ENCODE results near the gene RNASE7.

The RNASE7 gene

DNA sequence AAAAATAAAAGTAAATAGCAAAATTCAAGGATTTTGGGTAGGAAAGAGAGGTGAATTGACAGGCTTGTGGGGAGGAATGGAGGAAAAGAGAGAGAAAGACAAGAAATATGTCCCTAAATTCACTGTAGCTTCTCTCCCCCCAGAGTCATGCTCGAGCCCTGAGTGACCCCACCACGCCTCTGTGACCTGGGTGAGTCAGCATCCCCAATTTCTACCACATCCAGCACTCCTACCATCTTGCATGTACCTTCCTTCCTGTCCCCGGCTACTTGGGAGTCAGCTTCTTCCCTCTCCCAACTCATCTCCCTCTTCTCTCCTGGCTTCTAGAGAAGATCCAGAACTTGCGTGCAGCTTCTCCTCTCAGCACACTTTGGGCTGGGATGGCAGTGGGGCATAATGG is 46.5 kb downstream of the RNASE7 start:
- DNase-seq: no peak

GRCh38 chr14:21089271-21089670 is 47.1 kb downstream of the RNASE7 start:
- DNase-seq: no peak

- DNase-seq: no peak
Observed at GRCh38 chr14:21089877-21090193, 47.7 kb downstream of the RNASE7 start.

- no peak for DNase-seq
Observed at GRCh38 chr14:21090194-21090939, 48.2 kb downstream of the RNASE7 start.

GRCh38 chr14:21090940-21091663 is 48.9 kb downstream of the RNASE7 start:
- no peak for DNase-seq

DNA sequence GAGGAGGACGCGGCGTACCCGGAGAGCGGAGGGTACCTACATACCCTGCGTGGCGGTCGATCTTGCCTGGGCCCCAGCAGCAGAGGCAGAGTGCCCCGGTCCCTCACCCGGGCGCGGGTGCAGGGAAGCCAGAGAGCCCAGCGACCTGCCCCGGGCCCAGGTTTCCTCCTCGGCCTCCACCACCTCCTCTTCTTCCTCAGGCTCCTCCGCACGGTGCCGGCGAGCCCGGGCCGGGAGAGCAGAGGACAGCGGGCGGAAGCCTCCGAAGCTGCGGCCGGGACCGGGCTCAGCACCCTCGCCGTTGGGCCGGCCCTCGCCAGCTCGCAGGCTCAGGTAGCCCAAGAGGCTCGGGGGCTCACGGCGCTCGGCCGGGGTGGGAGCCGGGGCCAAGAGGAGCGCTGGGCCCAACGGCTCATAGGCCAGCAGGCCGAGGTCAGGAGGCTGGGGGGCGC is 49.7 kb downstream of the RNASE7 start:
- DNase-seq: no peak

DNA sequence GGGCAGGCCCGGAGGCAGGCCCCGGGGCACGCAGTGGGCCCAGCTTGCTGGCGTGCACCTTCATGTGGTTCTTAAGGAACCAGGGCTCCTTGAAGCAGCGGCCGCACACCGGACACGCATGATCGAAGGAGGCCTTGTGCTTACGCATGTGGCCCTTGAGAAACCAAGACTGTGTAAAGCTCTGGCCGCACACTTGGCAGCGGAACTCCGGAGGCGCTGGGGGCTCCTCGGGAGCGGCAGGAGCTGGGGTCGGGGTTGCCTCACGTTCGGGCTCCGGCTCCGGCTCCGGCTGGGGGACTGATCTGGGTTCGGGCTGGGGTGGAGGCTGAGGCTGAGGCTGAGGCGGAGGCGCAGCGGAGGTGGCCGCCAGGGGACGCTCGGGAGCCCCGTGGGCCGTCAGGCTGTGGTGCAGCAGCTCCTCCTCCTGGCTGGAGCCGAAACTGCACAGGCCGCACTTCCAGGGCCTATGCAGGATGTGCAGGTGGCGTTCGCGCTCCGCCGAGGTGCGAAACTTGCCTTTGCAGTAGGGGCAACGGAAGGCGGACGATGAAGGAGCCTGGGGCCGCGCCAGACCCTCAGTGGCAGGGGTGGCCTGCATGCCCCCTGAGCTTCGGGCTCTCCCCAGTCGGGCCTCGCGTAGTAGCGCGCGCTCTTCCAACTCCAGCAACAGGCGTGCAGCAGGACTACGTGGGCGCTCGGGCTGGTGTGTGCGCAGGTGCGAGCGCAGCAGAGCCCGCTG is 50.3 kb downstream of the RNASE7 start:
- DNase-seq: peak; percentile 61

- DNase-seq: no peak
Observed at GRCh38 chr14:21093018-21093417, 50.9 kb downstream of the RNASE7 start.
